Kidney epithelial cell (primary cell): ENCODE data around the gene FAM193B. TPM values are rescaled to one million over a fixed set of nuclear protein-coding genes. Genes with fewer than 3 reads are reported as not detected.

Experiments
- DNase-seq: peaks from one replicate; pipeline ENCODE4 v3.0.0-alpha.2; 2010; ENCODE audit warnings: low read depth
- H3K27me3 ChIP-seq: 2 replicates; pipeline ENCODE4 v1.6.0; 2011; ENCODE audit warnings: low read length; ENCODE audit not compliant: control insufficient read depth, insufficient read depth
- H3K36me3 ChIP-seq: 2 replicates; pipeline ENCODE4 v1.5.1; 2011; ENCODE audit warnings: low read length; ENCODE audit not compliant: control insufficient read depth, insufficient read depth
- H3K4me3 ChIP-seq: 2 replicates; pipeline ENCODE4 v1.5.1; 2011; ENCODE audit warnings: low read depth, mild to moderate bottlenecking, control low read depth, low read length
- CTCF ChIP-seq: IDR thresholded peaks from 2 replicates; pipeline ENCODE4 v1.5.1; 2011; ENCODE audit warnings: mild to moderate bottlenecking, moderate library complexity, low read length, control low read depth, inconsistent platforms; ENCODE audit not compliant: insufficient read depth, poor library complexity, severe bottlenecking
- total RNA-seq: library from RNA; depleted of rRNA; stranded (reverse); fragments of >200 nt; gene quantifications from 2 replicates; pipeline ENCODE4 v1.2.3, GENCODE V29; 2015

Gene FAM193B
- total RNA-seq, 1 donor from 2014 or later = 29.5 TPM

- Histone ChIP-seq H3K27me3 (no peaks in the 10 kb centered on the region), H3K36me3 (peaks cover 7% of the 10 kb centered on the region), H3K4me3 (no peak overlapping the region)
- DNase-seq = no peak
- TF ChIP-seq CTCF = no peak
Observed at GRCh38 chr5:177529247-177530203, 24.8 kb downstream of the FAM193B start.

GRCh38 chr5:177528631-177529030, 25.7 kb downstream of the FAM193B start:
- Histone ChIP-seq H3K27me3 (no peaks in the 10 kb centered on the region), H3K4me3 (no peak overlapping the region), H3K36me3 (peaks cover 7% of the 10 kb centered on the region)
- no peak for DNase-seq
- no peak for TF ChIP-seq CTCF

- TF ChIP-seq CTCF = no peak
- Histone ChIP-seq H3K27me3 (no peaks in the 10 kb centered on the region), H3K4me3 (no peak overlapping the region), H3K36me3 (peaks cover 7% of the 10 kb centered on the region)
- no peak for DNase-seq
Observed at GRCh38 chr5:177527595-177527994, 26.8 kb downstream of the FAM193B start.

GRCh38 chr5:177526791-177527190, 27.6 kb downstream of the FAM193B start:
- no peak for TF ChIP-seq CTCF
- no peak for DNase-seq
- H3K27me3 ChIP-seq = no peaks in the 10 kb centered on the region
- peaks cover 5% of the 10 kb centered on the region for H3K36me3 ChIP-seq
- no peak overlapping the region for H3K4me3 ChIP-seq

GRCh38 chr5:177526191-177526590, 28.2 kb downstream of the FAM193B start:
- no peak for DNase-seq
- H3K36me3 ChIP-seq = peaks cover 5% of the 10 kb centered on the region
- TF ChIP-seq CTCF = no peak
- no peak overlapping the region for H3K4me3 ChIP-seq
- H3K27me3 ChIP-seq = no peaks in the 10 kb centered on the region
